ENCODE measurements around the gene CBX2. TPM values are rescaled to one million over a fixed set of nuclear protein-coding genes. Genes with fewer than 3 reads are reported as not detected.

The CBX2 gene
- total RNA-seq, 2 experiments from 2014 or later = 9.2 to 9.6 TPM

GRCh38 chr17:79813297-79814126 is 35.6 kb downstream of the CBX2 start:
- Mint-ChIP-seq H3K27me3 (peaks cover 62% of the 10 kb centered on the region), H3K4me1 (peaks cover 20% of the 10 kb centered on the region), H3K27ac (no peak overlapping the region), H3K9me3 (no peaks in the 10 kb centered on the region), H3K4me3 (peak overlapping the region; percentile 47), H3K36me3 (no peaks in the 10 kb centered on the region)
- POLR2A ChIA-PET = interaction anchor here (0.9 to 7.8 kb wide), 6 partner anchors 10 to 62 kb away, joined by 3 to 76 read pairs (median 8); partner anchors contain the start of gene CBX4
- no peak for ATAC-seq (ENCODE audit: low read depth)
- DNase-seq = no peak

GRCh38 chr17:79814127-79814973 is 36.4 kb downstream of the CBX2 start:
- Mint-ChIP-seq H3K9me3 (no peaks in the 10 kb centered on the region), H3K4me1 (peaks cover 17% of the 10 kb centered on the region), H3K4me3 (peak overlapping the region; percentile 17), H3K27me3 (peaks cover 56% of the 10 kb centered on the region), H3K27ac (peak overlapping the region; percentile 22), H3K36me3 (no peaks in the 10 kb centered on the region)
- POLR2A ChIA-PET = interaction anchor here (0.9 to 7.8 kb wide), 5 partner anchors 10 to 61 kb away, joined by 3 to 76 read pairs (median 7); partner anchors contain the start of gene CBX4
- DNase-seq (no peak), ATAC-seq (ENCODE audit: low read depth) (no peak)

- no peak for DNase-seq
- ATAC-seq (ENCODE audit: low read depth) = no peak
- Mint-ChIP-seq H3K36me3 (no peaks in the 10 kb centered on the region), H3K27ac (no peak overlapping the region), H3K9me3 (no peaks in the 10 kb centered on the region), H3K4me1 (peaks cover 17% of the 10 kb centered on the region), H3K27me3 (peaks cover 56% of the 10 kb centered on the region), H3K4me3 (no peak overlapping the region)
- POLR2A ChIA-PET = interaction anchor here (1.4 kb wide), 1 partner anchor 13 kb away, joined by 3 read pairs; no protein-coding TSS in a partner anchor
These were observed 37.3 kb downstream of the CBX2 start for GRCh38 chr17:79814974-79815835.

GRCh38 chr17:79815836-79816461 is 38.0 kb downstream of the CBX2 start:
- Mint-ChIP-seq H3K36me3 (no peaks in the 10 kb centered on the region), H3K27me3 (peaks cover 60% of the 10 kb centered on the region)
- POLR2A ChIA-PET = interaction anchor here (0.7 kb wide), 1 partner anchor 21 kb away, joined by 4 read pairs; no protein-coding TSS in a partner anchor

GRCh38 chr17:79818026-79818758 is 40.2 kb downstream of the CBX2 start:
- H3K27ac Mint-ChIP-seq = no peak overlapping the region
- no peaks in the 10 kb centered on the region for H3K9me3 Mint-ChIP-seq
- DNase-seq (no peak), ATAC-seq (ENCODE audit: low read depth) (no peak)
- H3K4me1 Mint-ChIP-seq = peaks cover 5% of the 10 kb centered on the region
- H3K4me3 Mint-ChIP-seq = no peak overlapping the region
- POLR2A ChIA-PET = interaction anchor here (1.0 to 2.0 kb wide), 3 partner anchors 18 to 21 kb away, joined by 3 to 7 read pairs (median 4); partner anchors contain the start of gene CBX8
- H3K27me3 Mint-ChIP-seq = peaks cover 61% of the 10 kb centered on the region
- H3K36me3 Mint-ChIP-seq = no peaks in the 10 kb centered on the region

More at GRCh38 chr17:79815836-79816461, 38.0 kb downstream of the CBX2 start:
- DNase-seq = no peak
- Mint-ChIP-seq H3K27ac (peak overlapping the region; percentile 21), H3K4me1 (peaks cover 14% of the 10 kb centered on the region), H3K9me3 (no peaks in the 10 kb centered on the region), H3K4me3 (no peak overlapping the region)
- no peak for ATAC-seq (ENCODE audit: low read depth)

GRCh38 chr17:79819085-79819484 is 41.1 kb downstream of the CBX2 start:
- no peak for ATAC-seq (ENCODE audit: low read depth)
- peaks cover 63% of the 10 kb centered on the region for H3K27me3 Mint-ChIP-seq
- DNase-seq = no peak
- no peak overlapping the region for H3K27ac Mint-ChIP-seq
- H3K9me3 Mint-ChIP-seq = no peaks in the 10 kb centered on the region
- H3K4me1 Mint-ChIP-seq = peaks cover 5% of the 10 kb centered on the region
- POLR2A ChIA-PET = interaction anchor here (1.4 to 2.0 kb wide), 3 partner anchors 11 to 22 kb away, joined by 4 to 7 read pairs (median 4); partner anchors contain the start of gene CBX8
- no peak overlapping the region for H3K4me3 Mint-ChIP-seq
- H3K36me3 Mint-ChIP-seq = no peaks in the 10 kb centered on the region

GRCh38 chr17:79819534-79820276 is 41.8 kb downstream of the CBX2 start:
- no peak overlapping the region for H3K27ac Mint-ChIP-seq
- DNase-seq (no peak), ATAC-seq (ENCODE audit: low read depth) (no peak)
- POLR2A ChIA-PET = interaction anchor here (0.7 to 2.0 kb wide), 4 partner anchors 12 to 23 kb away, joined by 3 to 7 read pairs (median 4); partner anchors contain the start of genes CBX4 and CBX8
- no peaks in the 10 kb centered on the region for H3K36me3 Mint-ChIP-seq
- peaks cover 62% of the 10 kb centered on the region for H3K27me3 Mint-ChIP-seq
- no peaks in the 10 kb centered on the region for H3K9me3 Mint-ChIP-seq
- no peak overlapping the region for H3K4me3 Mint-ChIP-seq
- peaks cover 3% of the 10 kb centered on the region for H3K4me1 Mint-ChIP-seq

GRCh38 chr17:79820959-79821330 is 43.0 kb downstream of the CBX2 start:
- Mint-ChIP-seq H3K9me3 (no peaks in the 10 kb centered on the region), H3K4me3 (no peak overlapping the region), H3K27ac (no peak overlapping the region), H3K4me1 (peaks cover 12% of the 10 kb centered on the region), H3K36me3 (no peaks in the 10 kb centered on the region), H3K27me3 (peaks cover 64% of the 10 kb centered on the region)
- DNase-seq (no peak), ATAC-seq (ENCODE audit: low read depth) (no peak)
- POLR2A ChIA-PET = no interaction called here

GRCh38 chr17:79821331-79822095 is 43.6 kb downstream of the CBX2 start:
- Mint-ChIP-seq H3K4me1 (peaks cover 17% of the 10 kb centered on the region), H3K9me3 (no peaks in the 10 kb centered on the region), H3K27ac (peak overlapping the region; percentile 46), H3K4me3 (no peak overlapping the region), H3K36me3 (no peaks in the 10 kb centered on the region), H3K27me3 (peaks cover 58% of the 10 kb centered on the region)
- DNase-seq (no peak), ATAC-seq (ENCODE audit: low read depth) (no peak)
- POLR2A ChIA-PET = no interaction called here

GRCh38 chr17:79822583-79823124 is 44.7 kb downstream of the CBX2 start:
- Mint-ChIP-seq H3K9me3 (no peaks in the 10 kb centered on the region), H3K27me3 (peaks cover 49% of the 10 kb centered on the region), H3K27ac (no peak overlapping the region), H3K36me3 (no peaks in the 10 kb centered on the region), H3K4me3 (no peak overlapping the region), H3K4me1 (peaks cover 24% of the 10 kb centered on the region)
- no peak for ATAC-seq (ENCODE audit: low read depth)
- DNase-seq = no peak
- POLR2A ChIA-PET = no interaction called here

Data from activated naive CD8-positive, alpha-beta T cell treated with anti-CD3 and anti-CD28 coated beads, Interleukin-2, amount 10 ng/mL, durations not matched to agents 7 days and 5 days (primary cell).